ENCODE measurements around the gene SLC6A6. TPM values are rescaled to one million over a fixed set of nuclear protein-coding genes. Genes with fewer than 3 reads are reported as not detected.

The SLC6A6 gene
- total RNA-seq, 1 experiment from 2014 or later = 211 TPM

- TF ChIP-seq ZMAT4 (CRISPR knock-in tag; IDR thresholded peaks at IDR 0.05) (no peak), ZNF671 (CRISPR knock-in tag; IDR thresholded peaks at IDR 0.05) (no peak), ATF2 (CRISPR knock-in tag; IDR thresholded peaks at IDR 0.05; ENCODE audit: borderline replicate concordance, low read depth) (no peak), SMAD3 (CRISPR knock-in tag; IDR thresholded peaks at IDR 0.05; ENCODE audit: borderline replicate concordance) (no peak), FOXP1 (CRISPR knock-in tag; IDR thresholded peaks at IDR 0.05; ENCODE audit: borderline replicate concordance) (no peak), TEAD1 (CRISPR knock-in tag; IDR thresholded peaks at IDR 0.05) (no peak), ZNF396 (CRISPR knock-in tag; IDR thresholded peaks at IDR 0.05; ENCODE audit: borderline replicate concordance) (no peak), AFF4 (CRISPR knock-in tag; IDR thresholded peaks at IDR 0.05; ENCODE audit: borderline replicate concordance) (no peak), CREB1 (CRISPR knock-in tag; IDR thresholded peaks at IDR 0.05) (no peak)
Measured at GRCh38 chr3:14488286-14489041, 86.1 kb downstream of the SLC6A6 start (continued).

- Mint-ChIP-seq H3K4me1 (no peaks in the 10 kb centered on the region), H3K9me3 (no peaks in the 10 kb centered on the region), H3K36me3 (peaks cover 22% of the 10 kb centered on the region), H3K27ac (no peak overlapping the region), H3K4me3 (no peak overlapping the region), H3K27me3 (ENCODE audit: low read depth) (no peaks in the 10 kb centered on the region)
- DNase-seq (ENCODE audit: low spot score) (no peak), ATAC-seq (no peak)
- ChIA-PET POLR2A (no interaction called here), CTCF (interaction anchor here (1.1 to 1.6 kb wide), 3 partner anchors 20 to 286 kb away, joined by 3 to 7 read pairs (median 5); no protein-coding TSS in a partner anchor)
- TF ChIP-seq ATF2 (CRISPR knock-in tag; IDR thresholded peaks at IDR 0.05; ENCODE audit: borderline replicate concordance, low read depth) (no peak), ZNF423 (CRISPR knock-in tag; IDR thresholded peaks at IDR 0.05) (no peak), OVOL2 (CRISPR knock-in tag; IDR thresholded peaks at IDR 0.05; ENCODE audit: borderline replicate concordance) (no peak), ATF1 (CRISPR knock-in tag; IDR thresholded peaks at IDR 0.05) (no peak), JUN (CRISPR knock-in tag; IDR thresholded peaks at IDR 0.05) (no peak), NFATC4 (CRISPR knock-in tag; IDR thresholded peaks at IDR 0.05) (no peak), ESRRA (CRISPR knock-in tag; IDR thresholded peaks at IDR 0.05; ENCODE audit: borderline replicate concordance) (no peak), NR3C1 (CRISPR knock-in tag; conservative IDR thresholded peaks at IDR 0.05; ENCODE audit: low read depth) (no peak), E2F4 (CRISPR knock-in tag; IDR thresholded peaks at IDR 0.05; ENCODE audit: borderline replicate concordance, low read depth) (no peak)
- TF ChIP-seq, protein P1, sequence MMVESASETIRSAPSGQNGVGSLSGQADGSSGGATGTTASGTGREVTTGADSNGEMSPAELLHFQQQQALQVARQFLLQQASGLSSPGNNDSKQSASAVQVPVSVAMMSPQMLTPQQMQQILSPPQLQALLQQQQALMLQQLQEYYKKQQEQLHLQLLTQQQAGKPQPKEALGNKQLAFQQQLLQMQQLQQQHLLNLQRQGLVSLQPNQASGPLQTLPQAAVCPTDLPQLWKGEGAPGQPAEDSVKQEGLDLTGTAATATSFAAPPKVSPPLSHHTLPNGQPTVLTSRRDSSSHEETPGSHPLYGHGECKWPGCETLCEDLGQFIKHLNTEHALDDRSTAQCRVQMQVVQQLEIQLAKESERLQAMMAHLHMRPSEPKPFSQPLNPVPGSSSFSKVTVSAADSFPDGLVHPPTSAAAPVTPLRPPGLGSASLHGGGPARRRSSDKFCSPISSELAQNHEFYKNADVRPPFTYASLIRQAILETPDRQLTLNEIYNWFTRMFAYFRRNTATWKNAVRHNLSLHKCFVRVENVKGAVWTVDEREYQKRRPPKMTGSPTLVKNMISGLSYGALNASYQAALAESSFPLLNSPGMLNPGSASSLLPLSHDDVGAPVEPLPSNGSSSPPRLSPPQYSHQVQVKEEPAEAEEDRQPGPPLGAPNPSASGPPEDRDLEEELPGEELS (CRISPR knock-in tag; IDR thresholded peaks at IDR 0.05) = no peak
- TF ChIP-seq, protein P2, sequence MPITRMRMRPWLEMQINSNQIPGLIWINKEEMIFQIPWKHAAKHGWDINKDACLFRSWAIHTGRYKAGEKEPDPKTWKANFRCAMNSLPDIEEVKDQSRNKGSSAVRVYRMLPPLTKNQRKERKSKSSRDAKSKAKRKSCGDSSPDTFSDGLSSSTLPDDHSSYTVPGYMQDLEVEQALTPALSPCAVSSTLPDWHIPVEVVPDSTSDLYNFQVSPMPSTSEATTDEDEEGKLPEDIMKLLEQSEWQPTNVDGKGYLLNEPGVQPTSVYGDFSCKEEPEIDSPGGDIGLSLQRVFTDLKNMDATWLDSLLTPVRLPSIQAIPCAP (CRISPR knock-in tag; IDR thresholded peaks at IDR 0.05) = no peak
- TF ChIP-seq, protein P3, sequence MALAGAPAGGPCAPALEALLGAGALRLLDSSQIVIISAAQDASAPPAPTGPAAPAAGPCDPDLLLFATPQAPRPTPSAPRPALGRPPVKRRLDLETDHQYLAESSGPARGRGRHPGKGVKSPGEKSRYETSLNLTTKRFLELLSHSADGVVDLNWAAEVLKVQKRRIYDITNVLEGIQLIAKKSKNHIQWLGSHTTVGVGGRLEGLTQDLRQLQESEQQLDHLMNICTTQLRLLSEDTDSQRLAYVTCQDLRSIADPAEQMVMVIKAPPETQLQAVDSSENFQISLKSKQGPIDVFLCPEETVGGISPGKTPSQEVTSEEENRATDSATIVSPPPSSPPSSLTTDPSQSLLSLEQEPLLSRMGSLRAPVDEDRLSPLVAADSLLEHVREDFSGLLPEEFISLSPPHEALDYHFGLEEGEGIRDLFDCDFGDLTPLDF (CRISPR knock-in tag; IDR thresholded peaks at IDR 0.05) = no peak
Measured at GRCh38 chr3:14489641-14490040, 87.2 kb downstream of the SLC6A6 start.
